Activated naive CD4-positive, alpha-beta T cell treated with anti-CD3 and anti-CD28 coated beads, Interleukin-2, amount 50 U/mL, for 24 hours (primary cell): ENCODE data around the gene RNF25.
"Not testable (repeated sequence)": the region's sequence is repeated elsewhere in the genome, so short reads cannot be mapped to it uniquely, and the experiment has no call there.

ENCODE experiments used
- H3K27ac Mint-ChIP-seq: one replicate; pipeline ENCODE4 v1.8.0; 2021; ENCODE audit warnings: mild to moderate bottlenecking, mixed read lengths
- H3K27me3 Mint-ChIP-seq: one replicate; pipeline ENCODE4 v1.8.0; 2021; ENCODE audit warnings: mixed read lengths
- H3K36me3 Mint-ChIP-seq: one replicate; pipeline ENCODE4 v1.8.0; 2021; ENCODE audit warnings: mixed read lengths
- H3K4me1 Mint-ChIP-seq: one replicate; pipeline ENCODE4 v1.8.0; 2021; ENCODE audit warnings: mixed read lengths
- H3K4me3 Mint-ChIP-seq: one replicate; pipeline ENCODE4 v1.8.0; 2021; ENCODE audit warnings: mild to moderate bottlenecking, mixed read lengths
- H3K9me3 Mint-ChIP-seq: one replicate; pipeline ENCODE4 v1.8.0; 2021; ENCODE audit warnings: mixed read lengths

Gene RNF25

GRCh38 chr2:218701806-218702205 is 30.0 kb upstream of the RNF25 start:
- Mint-ChIP-seq H3K9me3 (no peaks in the 10 kb centered on the region), H3K36me3 (peaks cover 2% of the 10 kb centered on the region), H3K27ac (no peak overlapping the region), H3K27me3 (no peaks in the 10 kb centered on the region), H3K4me3 (no peak overlapping the region), H3K4me1 (no peaks in the 10 kb centered on the region)

- H3K27me3 Mint-ChIP-seq, result no peaks in the 10 kb centered on the region
- no peak overlapping the region for H3K4me3 Mint-ChIP-seq
- H3K27ac Mint-ChIP-seq, result no peak overlapping the region
- peaks cover 2% of the 10 kb centered on the region for H3K36me3 Mint-ChIP-seq
- H3K4me1 Mint-ChIP-seq, result no peaks in the 10 kb centered on the region
- H3K9me3 Mint-ChIP-seq, result no peaks in the 10 kb centered on the region
Observed at GRCh38 chr2:218698885-218699284, 27.1 kb upstream of the RNF25 start.

GRCh38 chr2:218694405-218695145 is 22.8 kb upstream of the RNF25 start:
- Mint-ChIP-seq H3K36me3 (peaks cover 2% of the 10 kb centered on the region), H3K27me3 (no peaks in the 10 kb centered on the region), H3K4me1 (no peaks in the 10 kb centered on the region), H3K27ac (no peak overlapping the region), H3K4me3 (no peak overlapping the region), H3K9me3 (no peaks in the 10 kb centered on the region)

DNA sequence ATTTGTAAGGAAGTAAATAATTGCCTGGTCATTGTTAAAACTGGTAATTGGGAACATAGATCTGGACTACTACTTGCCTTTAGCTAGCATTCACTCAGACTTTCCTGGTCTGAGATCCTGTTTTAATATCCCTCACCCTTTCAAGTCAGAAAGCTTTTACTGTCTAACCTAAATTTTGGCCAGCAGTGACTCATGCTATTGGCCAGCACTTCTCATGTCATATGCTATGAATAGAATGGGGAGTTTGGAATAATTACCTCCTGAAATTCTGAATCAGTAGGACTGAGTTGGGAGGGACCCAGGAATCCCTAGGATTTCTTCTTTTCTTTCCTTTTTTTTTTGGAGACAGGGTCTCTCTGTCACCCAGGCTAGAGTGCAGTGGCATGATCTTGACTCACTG is 19.4 kb upstream of the RNF25 start:
- H3K27me3 Mint-ChIP-seq, result no peaks in the 10 kb centered on the region
- no peaks in the 10 kb centered on the region for H3K4me1 Mint-ChIP-seq
- peaks cover 4% of the 10 kb centered on the region for H3K36me3 Mint-ChIP-seq
- H3K9me3 Mint-ChIP-seq, result no peaks in the 10 kb centered on the region
- no peak overlapping the region for H3K4me3 Mint-ChIP-seq
- no peak overlapping the region for H3K27ac Mint-ChIP-seq

- H3K36me3 Mint-ChIP-seq, result peaks cover 11% of the 10 kb centered on the region
- H3K27ac Mint-ChIP-seq, H3K4me3 Mint-ChIP-seq, H3K9me3 Mint-ChIP-seq, H3K4me1 Mint-ChIP-seq, H3K27me3 Mint-ChIP-seq: not testable (repeated sequence)
Observed at GRCh38 chr2:218687400-218688060, 15.7 kb upstream of the RNF25 start.

DNA sequence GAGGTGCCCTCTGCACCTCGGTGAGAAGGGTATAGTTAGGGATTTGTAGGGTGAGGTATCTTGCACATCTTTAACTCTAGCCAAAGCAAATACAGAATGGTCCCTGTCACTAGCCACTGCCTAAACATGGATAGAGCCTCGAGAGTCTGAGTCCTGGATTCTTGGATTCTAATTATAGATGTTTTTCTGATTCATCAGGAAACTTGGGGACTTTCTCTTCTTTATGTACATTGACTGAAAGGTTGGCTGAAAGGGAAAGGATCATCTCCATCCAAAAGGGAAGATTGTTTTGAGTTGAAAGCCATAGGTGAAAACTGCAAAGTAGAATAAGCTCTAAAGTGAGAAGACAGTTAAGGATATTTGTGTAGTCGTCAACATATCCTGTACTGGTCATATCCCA is 8.3 kb upstream of the RNF25 start:
- Mint-ChIP-seq H3K4me1 (no peaks in the 10 kb centered on the region), H3K4me3 (no peak overlapping the region), H3K9me3 (no peaks in the 10 kb centered on the region), H3K27ac (no peak overlapping the region), H3K36me3 (peaks cover 7% of the 10 kb centered on the region), H3K27me3 (no peaks in the 10 kb centered on the region)

DNA sequence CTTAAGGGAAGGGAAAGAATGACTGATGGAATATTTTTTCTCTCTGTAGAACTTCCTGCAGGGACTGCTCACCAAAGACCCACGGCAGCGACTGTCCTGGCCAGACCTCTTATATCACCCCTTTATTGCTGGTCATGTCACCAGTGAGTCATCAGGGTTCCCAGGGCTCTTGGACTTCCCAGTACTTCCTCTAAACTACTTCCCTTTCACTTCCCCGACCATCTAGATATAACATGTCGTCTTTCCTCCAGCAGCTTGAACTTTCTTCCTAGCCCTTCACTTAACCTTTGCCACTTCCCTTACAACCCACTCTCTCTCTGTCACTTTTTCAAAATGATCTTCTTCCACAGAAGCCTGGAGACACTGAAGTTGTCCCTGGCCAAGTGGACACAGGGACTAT is 7.3 kb upstream of the RNF25 start:
- Mint-ChIP-seq H3K27ac (no peak overlapping the region), H3K4me1 (no peaks in the 10 kb centered on the region), H3K4me3 (no peak overlapping the region), H3K9me3 (no peaks in the 10 kb centered on the region), H3K27me3 (no peaks in the 10 kb centered on the region), H3K36me3 (peaks cover 3% of the 10 kb centered on the region)

DNA sequence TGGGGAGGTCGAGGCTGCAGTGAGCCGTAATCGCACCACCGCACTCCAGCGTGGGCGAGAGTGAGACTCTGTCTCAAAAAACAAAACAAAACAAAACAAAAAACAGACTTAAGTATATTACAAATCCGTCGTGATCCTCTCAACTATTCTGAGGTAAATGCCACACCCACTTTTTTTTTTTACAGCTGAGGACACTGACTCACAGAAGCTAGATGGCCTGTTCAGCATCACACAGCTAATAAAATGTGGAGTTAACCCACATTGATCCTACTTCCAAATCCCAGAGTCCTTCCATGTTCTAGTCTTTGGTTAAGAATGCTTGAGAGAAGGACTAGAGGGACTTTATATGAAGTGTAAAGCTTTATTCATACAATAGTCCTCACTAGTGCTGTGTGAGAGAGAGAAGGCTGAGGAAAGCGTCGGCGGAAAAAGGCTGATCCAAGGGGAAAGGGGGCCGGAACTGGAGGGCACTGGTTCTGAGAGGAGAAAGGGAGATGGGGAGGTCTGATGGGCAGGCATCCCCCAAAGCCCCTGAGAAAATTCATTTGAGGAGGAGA is 627 bp downstream of the RNF25 start:
- Mint-ChIP-seq H3K4me1 (peaks cover 22% of the 10 kb centered on the region), H3K27me3 (no peaks in the 10 kb centered on the region), H3K27ac (peak overlapping the region; percentile 96), H3K36me3 (peaks cover 4% of the 10 kb centered on the region), H3K4me3 (peak overlapping the region; percentile 99), H3K9me3 (no peaks in the 10 kb centered on the region)

DNA sequence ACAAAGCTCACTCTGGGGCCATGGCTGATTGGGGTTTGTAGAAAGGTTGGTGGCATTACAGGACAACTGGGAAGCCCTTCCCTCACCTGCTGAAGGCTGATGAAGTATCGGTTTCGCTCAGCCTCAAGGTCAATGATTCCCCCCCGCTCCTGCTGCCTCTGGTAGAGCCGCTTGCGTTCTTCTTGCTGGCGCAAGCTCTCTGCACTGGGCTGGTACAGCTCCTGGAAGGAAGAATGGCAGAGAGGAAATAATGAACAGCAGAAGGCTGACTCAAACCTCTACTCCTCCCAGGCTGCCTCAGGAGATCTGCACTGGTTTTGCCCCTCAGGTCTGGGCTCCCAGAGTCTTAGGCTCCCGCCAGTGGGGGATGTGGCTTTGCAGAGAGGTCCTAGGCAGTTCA is 7.1 kb downstream of the RNF25 start:
- no peak overlapping the region for H3K4me3 Mint-ChIP-seq
- no peaks in the 10 kb centered on the region for H3K9me3 Mint-ChIP-seq
- H3K36me3 Mint-ChIP-seq, result peaks cover 12% of the 10 kb centered on the region

DNA sequence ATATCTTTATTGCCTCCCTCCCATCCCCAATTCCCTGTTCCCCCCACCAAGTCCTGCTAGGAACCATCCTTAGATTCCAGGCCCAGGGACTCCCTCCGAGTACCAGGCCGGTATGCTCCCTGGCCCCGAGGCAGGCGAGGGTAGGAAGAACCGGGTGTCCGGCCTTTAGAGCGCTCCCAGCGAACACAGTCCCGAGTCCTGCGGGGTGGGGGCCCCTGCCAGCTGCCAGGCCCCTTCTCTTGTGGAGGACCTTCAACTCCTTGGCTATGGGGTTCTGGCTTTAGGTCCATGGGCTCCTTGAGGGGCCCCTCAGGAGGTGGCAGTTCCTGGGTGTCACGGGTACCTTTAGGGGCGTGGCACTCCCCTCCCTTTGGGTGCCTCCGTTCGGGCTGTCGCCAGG is 7.9 kb downstream of the RNF25 start:
- H3K27ac Mint-ChIP-seq, result no peak overlapping the region
- H3K4me3 Mint-ChIP-seq, result no peak overlapping the region
- H3K27me3 Mint-ChIP-seq, result no peaks in the 10 kb centered on the region
- peaks cover 11% of the 10 kb centered on the region for H3K4me1 Mint-ChIP-seq
- peaks cover 12% of the 10 kb centered on the region for H3K36me3 Mint-ChIP-seq
- H3K9me3 Mint-ChIP-seq, result no peaks in the 10 kb centered on the region

More for the DNA sequence above, 7.1 kb downstream of the RNF25 start:
- no peaks in the 10 kb centered on the region for H3K27me3 Mint-ChIP-seq
- peaks cover 8% of the 10 kb centered on the region for H3K4me1 Mint-ChIP-seq
- H3K27ac Mint-ChIP-seq, result no peak overlapping the region

DNA sequence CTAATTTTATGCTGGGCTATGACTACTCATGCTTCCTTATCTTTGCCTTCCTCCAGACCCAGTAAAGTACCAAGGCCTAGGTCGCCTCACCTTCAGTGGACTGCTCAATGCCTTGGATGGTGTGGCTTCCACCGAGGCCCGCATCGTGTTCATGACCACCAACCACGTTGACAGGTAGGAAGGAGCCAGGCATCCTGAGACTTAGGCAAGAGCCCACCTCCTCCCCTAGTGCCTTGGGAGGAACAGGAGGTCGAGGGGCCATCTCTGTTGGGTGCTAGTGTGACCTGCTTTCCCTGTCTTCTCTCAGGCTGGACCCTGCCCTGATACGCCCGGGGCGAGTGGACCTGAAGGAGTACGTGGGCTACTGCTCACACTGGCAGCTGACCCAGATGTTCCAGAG is 9.0 kb downstream of the RNF25 start:
- Mint-ChIP-seq H3K4me1 (peaks cover 21% of the 10 kb centered on the region), H3K36me3 (peaks cover 16% of the 10 kb centered on the region), H3K4me3 (no peak overlapping the region), H3K9me3 (no peaks in the 10 kb centered on the region), H3K27ac (no peak overlapping the region), H3K27me3 (no peaks in the 10 kb centered on the region)

DNA sequence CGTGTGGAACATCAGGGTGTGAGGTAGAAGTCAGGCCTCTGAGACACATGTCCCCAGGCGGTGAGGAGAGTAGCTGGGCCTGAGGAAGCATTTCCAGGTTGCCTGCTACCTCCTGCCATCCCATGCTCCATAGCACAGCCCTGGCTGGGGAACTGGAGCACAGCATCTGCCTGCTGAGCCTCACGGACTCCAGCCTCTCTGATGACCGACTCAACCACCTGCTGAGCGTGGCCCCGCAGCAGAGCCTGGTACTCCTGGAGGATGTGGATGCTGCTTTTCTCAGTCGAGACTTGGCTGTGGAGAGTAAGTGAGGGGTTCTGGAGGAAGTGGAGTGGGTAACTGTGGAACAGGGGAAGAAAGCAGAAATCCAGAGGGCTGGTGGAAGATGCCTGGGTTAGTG is 9.4 kb downstream of the RNF25 start:
- Mint-ChIP-seq H3K4me1 (peaks cover 26% of the 10 kb centered on the region), H3K36me3 (peaks cover 15% of the 10 kb centered on the region), H3K27ac (no peak overlapping the region), H3K9me3 (no peaks in the 10 kb centered on the region), H3K4me3 (no peak overlapping the region), H3K27me3 (no peaks in the 10 kb centered on the region)

DNA sequence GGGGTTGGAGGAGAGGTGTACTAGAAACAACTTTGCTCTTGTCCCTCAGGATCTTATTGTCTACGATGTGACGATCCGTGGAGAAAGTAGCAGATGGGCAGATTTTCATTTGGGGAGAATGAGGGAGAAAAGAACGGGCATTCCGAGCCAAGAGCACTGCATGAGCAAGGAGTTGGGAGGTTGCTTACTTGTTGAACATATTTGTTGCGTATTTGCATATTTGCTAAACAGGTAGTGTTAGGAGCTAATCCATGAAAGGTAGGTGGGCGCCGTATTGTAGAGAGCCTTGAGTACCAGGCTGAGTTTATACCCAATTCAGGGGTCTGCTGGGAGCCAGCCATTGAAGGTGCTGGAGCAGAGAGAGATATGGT is 11.8 kb downstream of the RNF25 start:
- H3K27ac Mint-ChIP-seq, result peak overlapping the region; percentile 92
- peaks cover 17% of the 10 kb centered on the region for H3K36me3 Mint-ChIP-seq
- no peaks in the 10 kb centered on the region for H3K9me3 Mint-ChIP-seq
- H3K4me3 Mint-ChIP-seq, result peak overlapping the region; percentile 94
- peaks cover 34% of the 10 kb centered on the region for H3K4me1 Mint-ChIP-seq
- H3K27me3 Mint-ChIP-seq, result no peaks in the 10 kb centered on the region

DNA sequence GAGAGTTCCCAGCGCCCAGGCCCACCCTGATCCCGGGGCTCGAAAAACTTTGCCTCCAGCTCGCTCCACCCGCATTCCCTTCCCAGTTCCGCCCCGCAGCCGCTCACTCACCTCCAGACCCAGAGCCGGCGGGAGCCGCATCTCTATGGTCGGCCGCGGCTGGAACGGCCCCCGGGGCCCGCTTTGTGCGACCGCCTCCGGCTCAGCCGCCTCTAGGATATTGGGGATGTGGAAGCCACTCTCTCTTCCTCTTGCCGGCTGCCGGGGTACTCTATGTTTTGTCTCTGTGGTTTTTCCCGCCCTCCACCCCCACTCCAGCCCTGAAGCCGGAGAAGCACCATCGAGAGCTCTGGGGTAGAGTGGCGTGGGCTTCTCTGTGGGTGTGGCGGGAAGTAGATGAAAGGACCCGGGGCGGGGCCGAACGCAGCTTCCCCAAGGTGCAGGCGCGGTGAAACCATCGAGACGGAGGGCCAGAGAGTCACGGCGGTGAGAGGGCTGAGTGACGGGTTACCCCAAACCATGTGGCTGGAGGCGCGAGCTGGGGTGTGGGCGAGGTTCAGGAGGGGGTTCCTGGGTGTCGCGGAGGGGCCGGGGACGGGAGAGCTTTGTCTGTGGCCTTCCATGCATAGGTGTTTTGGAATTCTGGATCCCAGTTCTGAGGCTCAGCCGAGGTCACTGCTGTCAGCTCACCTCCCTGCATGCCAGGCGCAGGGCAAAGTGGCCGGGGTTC is 12.4 kb downstream of the RNF25 start, which contains the start of the genes BCS1L and ZNF142:
BCS1L (plus strand) TSS at position 426 of the 730 bp plus-strand sequence. CDS start 1,305 bp downstream, outside the sequence.
ZNF142 (minus strand) TSS at position 366 of the 730 bp plus-strand sequence. CDS start 3,194 bp downstream, outside the sequence.
- Mint-ChIP-seq H3K36me3 (peaks cover 17% of the 10 kb centered on the region), H3K9me3 (no peaks in the 10 kb centered on the region), H3K4me3 (peak within 1 kb of the TSS; percentile 94), H3K27ac (peak within 1 kb of the TSS; percentile 92), H3K27me3 (no peaks in the 10 kb centered on the region), H3K4me1 (peaks cover 35% of the 10 kb centered on the region)

GRCh38 chr2:218658671-218659257 is 13.0 kb downstream of the RNF25 start:
- peak overlapping the region; percentile 92 for H3K27ac Mint-ChIP-seq
- H3K4me3 Mint-ChIP-seq, result peak overlapping the region; percentile 94
- H3K9me3 Mint-ChIP-seq, result no peaks in the 10 kb centered on the region
- no peaks in the 10 kb centered on the region for H3K27me3 Mint-ChIP-seq
- peaks cover 14% of the 10 kb centered on the region for H3K36me3 Mint-ChIP-seq
- H3K4me1 Mint-ChIP-seq, result peaks cover 35% of the 10 kb centered on the region
